ENCODE data around the gene TNS3.
A peak's percentile ranks its signal among the peaks of the same experiment; 100 is the strongest.

TNS3 gene

DNA sequence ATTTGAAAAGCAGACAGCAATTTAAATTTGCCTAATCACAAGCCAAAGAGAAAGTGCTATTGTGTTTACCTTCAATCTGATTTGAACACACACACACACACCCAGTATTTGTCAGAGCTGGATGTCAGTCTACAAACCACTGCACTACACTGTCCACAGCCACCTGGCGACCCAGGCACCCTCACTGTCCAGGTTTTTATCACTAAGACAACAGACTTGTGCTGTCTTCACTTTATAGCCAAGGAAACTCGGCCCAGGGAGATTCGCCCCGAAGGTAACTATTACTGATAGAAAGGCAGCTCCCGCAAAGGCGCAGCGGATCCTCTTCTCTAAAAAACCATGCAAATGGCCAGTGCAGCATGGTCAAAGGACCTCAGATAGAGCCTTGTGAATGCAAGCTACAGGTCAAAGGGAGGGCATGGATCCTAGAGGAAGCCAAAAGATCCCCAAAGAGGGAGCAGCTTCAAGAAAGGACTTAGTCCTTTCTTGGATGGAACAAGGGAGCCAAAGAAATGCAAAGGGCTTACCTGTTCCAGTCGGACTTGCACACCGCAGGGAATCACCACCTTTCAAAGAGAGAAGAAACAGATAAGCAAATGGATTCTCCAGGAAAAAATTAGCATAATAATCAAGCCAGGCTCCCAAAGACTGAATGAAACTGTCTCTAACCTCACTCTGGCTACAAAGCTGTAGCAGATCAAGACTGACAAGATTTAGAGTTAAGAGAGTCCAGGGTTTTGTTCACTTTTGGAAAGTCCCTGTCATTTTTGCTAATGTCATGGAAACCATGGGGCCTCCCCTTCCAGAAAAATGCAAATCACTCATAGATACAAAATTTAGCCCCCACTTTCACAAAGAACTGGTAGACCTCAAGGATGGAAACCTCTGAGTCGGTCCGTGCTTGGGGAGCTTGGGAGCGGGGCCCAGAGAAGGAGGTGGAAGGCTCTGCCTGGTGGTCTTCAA is 101.1 kb downstream of the TNS3 start:
- ChIA-PET POLR2A (no interaction called here), CTCF (interaction anchor here (0.7 to 3.0 kb wide), 6 partner anchors 8 to 338 kb away, joined by 3 to 12 read pairs (median 4); no protein-coding TSS in a partner anchor)
- DNase-seq (ENCODE audit: extremely low spot score) = peak; percentile 74
- TF ChIP-seq, protein P1, sequence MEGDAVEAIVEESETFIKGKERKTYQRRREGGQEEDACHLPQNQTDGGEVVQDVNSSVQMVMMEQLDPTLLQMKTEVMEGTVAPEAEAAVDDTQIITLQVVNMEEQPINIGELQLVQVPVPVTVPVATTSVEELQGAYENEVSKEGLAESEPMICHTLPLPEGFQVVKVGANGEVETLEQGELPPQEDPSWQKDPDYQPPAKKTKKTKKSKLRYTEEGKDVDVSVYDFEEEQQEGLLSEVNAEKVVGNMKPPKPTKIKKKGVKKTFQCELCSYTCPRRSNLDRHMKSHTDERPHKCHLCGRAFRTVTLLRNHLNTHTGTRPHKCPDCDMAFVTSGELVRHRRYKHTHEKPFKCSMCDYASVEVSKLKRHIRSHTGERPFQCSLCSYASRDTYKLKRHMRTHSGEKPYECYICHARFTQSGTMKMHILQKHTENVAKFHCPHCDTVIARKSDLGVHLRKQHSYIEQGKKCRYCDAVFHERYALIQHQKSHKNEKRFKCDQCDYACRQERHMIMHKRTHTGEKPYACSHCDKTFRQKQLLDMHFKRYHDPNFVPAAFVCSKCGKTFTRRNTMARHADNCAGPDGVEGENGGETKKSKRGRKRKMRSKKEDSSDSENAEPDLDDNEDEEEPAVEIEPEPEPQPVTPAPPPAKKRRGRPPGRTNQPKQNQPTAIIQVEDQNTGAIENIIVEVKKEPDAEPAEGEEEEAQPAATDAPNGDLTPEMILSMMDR (IDR thresholded peaks at IDR 0.05; ENCODE audit: control extremely low read depth, extremely low read depth, low read depth, missing control alignments) = no peak

DNA sequence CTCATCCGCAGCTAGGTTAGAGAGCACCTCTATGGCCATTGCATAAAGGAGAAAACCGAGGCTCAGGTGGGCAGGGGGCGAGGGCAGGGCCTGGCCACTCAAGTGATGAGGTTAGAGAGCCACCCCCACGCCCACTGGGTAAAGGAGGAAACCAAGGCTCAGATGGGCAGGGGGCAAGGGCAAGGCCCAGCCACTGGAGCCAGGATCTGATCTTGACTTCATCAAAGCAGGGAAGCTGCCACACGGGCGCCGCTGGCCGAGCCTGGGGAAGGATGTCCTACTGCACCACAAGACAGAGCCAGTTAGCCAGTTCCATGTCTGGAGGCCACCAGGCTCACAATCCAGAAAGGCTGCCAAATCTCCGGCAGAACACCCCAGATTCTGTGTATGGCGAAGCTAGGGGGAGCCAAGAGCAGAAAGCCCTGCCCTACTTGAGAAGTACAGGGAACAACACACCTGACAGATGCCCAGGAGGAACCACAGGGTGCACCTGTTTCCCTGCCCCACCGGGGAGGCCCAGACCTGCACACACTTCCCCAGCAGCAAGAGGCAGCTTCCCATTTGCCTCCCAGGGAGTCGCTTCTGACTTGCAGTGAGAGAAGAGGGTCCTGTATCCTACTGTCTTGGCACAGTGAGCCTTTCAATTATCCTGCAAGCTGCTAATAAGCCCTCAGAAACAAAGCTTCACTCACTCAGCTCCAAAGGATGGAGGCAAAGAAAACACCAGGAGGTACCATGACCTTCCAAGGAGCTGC is 101.9 kb downstream of the TNS3 start:
- ChIA-PET CTCF (interaction anchor here (0.7 to 3.0 kb wide), 8 partner anchors 9 to 339 kb away, joined by 3 to 12 read pairs (median 4); no protein-coding TSS in a partner anchor), POLR2A (no interaction called here)
- no peak for DNase-seq (ENCODE audit: extremely low spot score)
- TF ChIP-seq, protein P1 (IDR thresholded peaks at IDR 0.05; ENCODE audit: control extremely low read depth, extremely low read depth, low read depth, missing control alignments) = no peak

DNA sequence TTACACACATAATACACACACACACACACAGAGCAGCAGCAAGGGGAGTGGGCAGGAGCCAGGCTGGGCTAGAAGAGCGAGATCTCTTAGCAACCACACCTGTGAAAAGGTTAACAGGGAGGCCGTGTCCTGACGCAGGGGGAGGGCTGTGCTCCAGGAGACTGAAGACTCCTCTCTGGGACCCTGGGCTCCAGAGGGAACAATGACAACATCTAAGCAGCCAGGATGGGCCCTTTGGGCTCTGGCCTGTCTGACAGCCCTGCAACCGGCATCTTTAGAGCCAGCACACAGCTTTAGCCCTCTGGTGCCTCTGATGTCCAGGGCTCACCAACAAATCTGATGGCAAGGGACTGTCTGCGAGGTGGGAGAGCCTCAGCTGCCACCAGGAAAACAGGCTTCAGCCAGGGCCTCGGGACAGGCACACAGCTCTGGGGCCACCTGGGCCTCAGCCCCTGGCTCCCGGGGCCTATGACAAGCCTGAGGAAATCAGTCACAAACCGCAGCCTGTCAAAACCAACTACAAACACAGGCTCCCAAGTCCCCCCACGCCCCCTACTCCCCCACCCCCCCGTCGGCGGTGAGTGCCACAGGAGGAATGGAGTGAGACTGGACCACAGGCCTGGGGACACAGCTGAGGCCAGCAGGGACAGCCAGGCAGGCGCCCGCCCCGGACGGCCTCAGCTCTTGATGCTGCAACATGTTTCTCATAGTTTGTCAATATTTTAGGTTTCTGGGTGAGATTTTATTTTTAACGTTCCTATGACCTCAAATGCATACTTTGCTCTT is 102.8 kb downstream of the TNS3 start:
- DNase-seq (ENCODE audit: extremely low spot score) = no peak
- ChIA-PET CTCF (interaction anchor here (0.8 to 1.5 kb wide), 3 partner anchors 13 to 223 kb away, joined by 3 read pairs; no protein-coding TSS in a partner anchor), POLR2A (no interaction called here)
- TF ChIP-seq, protein P1 (IDR thresholded peaks at IDR 0.05; ENCODE audit: control extremely low read depth, extremely low read depth, low read depth, missing control alignments) = no peak

DNA sequence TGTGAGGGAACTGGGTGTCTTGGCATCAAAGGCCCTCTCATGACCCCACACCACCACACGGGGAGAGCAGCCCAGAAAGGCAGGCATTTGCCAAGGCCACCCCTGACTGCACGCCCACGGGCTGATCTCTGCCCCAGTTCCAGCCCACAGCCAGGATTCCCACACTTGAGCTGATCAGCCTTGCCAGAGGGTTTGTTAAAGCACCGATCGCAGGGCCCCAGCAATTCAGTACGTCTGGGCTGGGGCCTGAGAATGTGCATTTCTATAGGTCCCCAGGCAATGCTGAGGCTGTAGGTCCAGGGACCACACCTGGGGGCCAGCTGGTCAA is 103.9 kb downstream of the TNS3 start:
- ChIA-PET POLR2A (interaction anchor here (0.6 kb wide), 1 partner anchor 211 kb away, joined by 3 read pairs; no protein-coding TSS in a partner anchor), CTCF (no interaction called here)
- DNase-seq (ENCODE audit: extremely low spot score) = no peak
- TF ChIP-seq, protein P1 (IDR thresholded peaks at IDR 0.05; ENCODE audit: control extremely low read depth, extremely low read depth, low read depth, missing control alignments) = no peak

DNA sequence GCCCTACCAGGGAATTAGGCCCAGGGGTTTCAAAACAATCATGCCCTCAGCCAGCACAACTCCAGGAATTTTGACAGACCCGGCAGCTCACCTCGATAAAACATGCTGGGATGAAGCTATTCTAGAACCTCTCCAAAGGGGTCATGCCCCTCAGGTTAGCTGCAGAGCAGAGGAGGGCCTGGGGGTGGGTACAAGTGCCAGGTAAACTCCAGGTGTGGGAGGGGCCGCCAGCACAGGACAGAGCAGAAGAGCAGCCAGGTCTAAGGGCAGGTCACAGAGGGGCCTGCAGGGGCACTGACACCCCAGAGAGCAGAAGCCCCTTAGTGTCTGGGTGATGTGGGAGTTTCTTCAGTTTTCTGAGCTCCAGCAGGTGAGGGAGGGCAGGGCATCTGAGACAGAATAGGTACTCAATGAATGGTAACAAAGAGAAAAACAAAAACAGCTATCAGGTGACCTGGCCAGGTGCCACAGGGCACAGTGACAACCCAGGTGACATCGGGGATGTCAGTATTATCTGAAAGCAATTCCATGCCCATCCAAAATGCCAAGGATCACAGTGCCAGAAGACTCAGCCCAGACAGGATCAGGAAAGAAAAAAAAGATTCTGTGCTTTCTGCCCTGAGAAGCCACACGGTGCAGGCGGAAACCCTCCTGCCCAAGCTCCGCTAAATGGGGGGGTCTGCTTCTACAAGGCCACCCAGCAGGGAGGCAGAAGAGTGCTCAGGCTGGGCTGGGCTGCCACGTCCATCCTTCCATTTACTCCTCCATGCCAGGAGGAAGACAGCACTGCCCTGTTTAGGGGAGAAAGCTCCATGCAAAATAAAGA is 104.5 kb downstream of the TNS3 start:
- TF ChIP-seq, protein P1 (IDR thresholded peaks at IDR 0.05; ENCODE audit: control extremely low read depth, extremely low read depth, low read depth, missing control alignments) = no peak
- DNase-seq (ENCODE audit: extremely low spot score) = no peak
- ChIA-PET CTCF (interaction anchor here (1.2 to 1.5 kb wide), 3 partner anchors 15 to 468 kb away, joined by 3 read pairs; no protein-coding TSS in a partner anchor), POLR2A (interaction anchor here (0.6 kb wide), 1 partner anchor 211 kb away, joined by 3 read pairs; no protein-coding TSS in a partner anchor)

All from GM10248 (cell line).